GM21619 (cell line): ENCODE data around the gene HYDIN.
"Not testable (repeated sequence)": the region's sequence is repeated elsewhere in the genome, so short reads cannot be mapped to it uniquely, and the experiment has no call there.

ENCODE experiments used
- ATAC-seq: cut with Tn5 transposase; IDR thresholded peaks from one replicate; pipeline ENCODE4 v1.9.1; 2021; ENCODE audit not compliant: unreplicated experiment

Gene HYDIN

GRCh38 chr16:71143246-71143645 is 87.3 kb downstream of the HYDIN start:
- not testable (repeated sequence) for ATAC-seq

GRCh38 chr16:71110565-71110964 is 120.0 kb downstream of the HYDIN start:
- not testable (repeated sequence) for ATAC-seq

DNA sequence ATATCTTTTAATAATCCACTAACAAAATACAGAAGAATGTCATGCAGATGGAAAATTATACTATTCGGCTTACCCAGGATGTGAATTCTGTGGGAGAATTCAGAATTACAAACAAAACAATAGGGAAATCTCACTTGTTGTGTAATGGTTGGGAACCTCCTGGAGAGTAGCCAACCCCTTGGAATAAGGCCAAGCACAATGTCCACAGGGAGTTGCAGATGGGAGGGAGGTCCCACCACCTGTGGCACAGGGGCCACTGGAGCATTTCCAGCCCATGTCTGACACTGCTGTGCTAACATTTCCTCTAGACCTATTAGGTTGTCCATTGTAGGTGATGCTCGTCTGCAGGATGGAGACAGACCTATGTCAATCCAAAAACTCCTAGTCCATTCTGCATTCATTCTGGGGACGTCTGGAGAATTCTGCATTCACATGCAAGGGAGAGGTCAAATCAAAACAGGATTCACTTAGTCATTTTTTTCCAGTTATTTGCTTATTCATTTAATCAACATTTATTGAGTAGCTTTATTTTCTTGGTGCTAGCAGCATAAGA is 120.8 kb downstream of the HYDIN start:
- not testable (repeated sequence) for ATAC-seq

GRCh38 chr16:71105881-71106280 is 124.6 kb downstream of the HYDIN start:
- not testable (repeated sequence) for ATAC-seq

- not testable (repeated sequence) for ATAC-seq
Observed at GRCh38 chr16:71083573-71083972, 146.9 kb downstream of the HYDIN start.

DNA sequence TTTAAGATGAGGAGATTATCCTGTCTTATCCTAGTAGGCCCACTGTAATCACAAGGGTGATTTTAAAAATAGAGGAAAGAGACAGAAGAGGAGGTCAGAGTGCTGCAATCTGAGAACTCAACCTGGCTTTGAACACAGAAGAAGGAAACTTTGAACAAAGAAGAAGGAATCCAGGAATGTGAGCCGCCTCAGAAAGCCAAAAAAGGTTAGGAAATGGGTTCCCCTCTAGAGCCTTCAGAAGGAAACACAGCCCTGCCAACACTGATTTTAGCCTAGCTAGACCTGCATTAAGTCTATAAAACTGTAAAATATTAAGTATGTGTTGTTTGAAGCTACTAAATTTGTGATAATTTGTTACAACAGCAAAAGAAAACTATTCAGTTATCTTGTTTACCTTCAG is 149.7 kb downstream of the HYDIN start:
- ATAC-seq: not testable (repeated sequence)

DNA sequence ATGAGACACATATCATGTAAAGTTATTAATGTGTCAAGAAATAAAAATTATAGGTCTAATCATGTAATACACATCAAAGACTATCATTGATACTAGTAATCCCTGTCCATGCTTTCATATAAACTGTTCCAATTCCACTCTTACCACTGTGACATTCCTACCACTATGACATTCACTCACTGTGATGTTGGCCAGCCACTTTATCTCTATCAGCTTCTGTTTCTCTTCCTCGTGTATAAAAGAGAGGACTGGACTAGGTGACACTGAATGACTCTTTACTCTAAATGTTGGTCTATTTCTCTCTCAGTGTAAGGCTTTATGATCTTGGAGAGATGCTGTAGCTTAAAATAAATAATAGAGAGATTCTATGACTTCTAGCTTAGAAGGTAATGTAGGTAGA is 150.3 kb downstream of the HYDIN start:
- ATAC-seq: not testable (repeated sequence)

DNA sequence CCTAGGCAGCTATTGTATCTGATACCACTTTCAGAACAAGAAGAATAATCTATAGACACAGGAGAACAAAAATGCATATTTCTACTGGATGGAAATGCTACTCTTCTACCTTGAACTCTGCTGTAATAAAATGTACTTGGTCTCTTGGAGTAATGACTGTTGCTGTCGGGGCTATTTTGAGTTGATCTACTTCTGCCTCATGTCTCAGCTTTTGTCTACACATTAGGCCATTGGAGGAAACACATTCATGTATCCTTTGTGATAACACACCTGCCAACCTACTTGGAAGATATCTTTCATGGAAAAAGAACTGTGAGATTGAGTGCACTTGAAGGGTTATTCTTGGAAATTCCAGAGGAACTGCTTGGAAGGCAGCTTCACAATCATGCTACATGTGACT is 159.9 kb downstream of the HYDIN start:
- ATAC-seq: not testable (repeated sequence)

DNA sequence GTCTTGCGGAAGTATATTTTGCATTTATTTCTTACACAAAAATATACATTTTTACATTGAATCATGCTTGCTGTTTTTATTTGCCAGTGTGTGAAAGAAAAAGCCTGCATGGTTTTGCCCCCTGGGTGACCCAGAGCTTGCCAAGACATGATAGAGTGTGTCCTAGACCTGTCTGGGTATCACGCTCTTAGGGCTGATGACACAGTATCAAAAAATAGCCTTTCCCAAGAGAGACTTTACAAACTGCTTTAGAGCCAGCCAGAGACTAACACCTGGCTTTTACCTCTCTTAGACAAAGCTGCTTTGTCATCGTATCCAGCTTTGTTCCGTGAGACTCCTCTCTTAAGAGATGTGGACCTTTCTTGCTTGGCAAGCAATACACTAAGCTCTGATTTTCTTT is 160.7 kb downstream of the HYDIN start:
- not testable (repeated sequence) for ATAC-seq

- ATAC-seq: not testable (repeated sequence)
Observed at GRCh38 chr16:71053897-71054609, 176.5 kb downstream of the HYDIN start.

- not testable (repeated sequence) for ATAC-seq
Observed at GRCh38 chr16:71050307-71050706, 180.2 kb downstream of the HYDIN start.

- ATAC-seq: not testable (repeated sequence)
Observed at GRCh38 chr16:71039368-71040111, 191.0 kb downstream of the HYDIN start.

DNA sequence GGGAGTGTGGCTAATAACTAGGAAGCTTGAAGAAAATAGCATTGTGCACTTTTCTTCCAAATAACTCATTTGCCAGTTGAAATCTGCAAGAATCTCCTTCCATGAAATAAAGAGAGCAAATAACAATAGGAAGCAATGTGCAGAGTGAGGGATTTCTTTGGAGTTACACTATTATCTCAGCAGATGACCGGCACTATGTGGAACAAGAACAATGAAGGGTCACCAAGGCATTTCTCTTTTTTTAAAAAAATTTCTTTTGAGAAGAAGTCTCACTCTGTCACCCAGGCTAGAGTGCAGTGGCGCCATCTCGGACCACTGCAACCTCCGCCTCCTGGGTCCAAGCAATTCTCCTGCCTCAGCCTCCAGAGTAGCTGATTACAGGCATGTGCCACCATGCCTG is 192.1 kb downstream of the HYDIN start:
- not testable (repeated sequence) for ATAC-seq

GRCh38 chr16:71037987-71038386 is 192.5 kb downstream of the HYDIN start:
- ATAC-seq: not testable (repeated sequence)

GRCh38 chr16:71028032-71028727 is 202.3 kb downstream of the HYDIN start:
- not testable (repeated sequence) for ATAC-seq

GRCh38 chr16:71027511-71027910 is 203.0 kb downstream of the HYDIN start:
- ATAC-seq: not testable (repeated sequence)

DNA sequence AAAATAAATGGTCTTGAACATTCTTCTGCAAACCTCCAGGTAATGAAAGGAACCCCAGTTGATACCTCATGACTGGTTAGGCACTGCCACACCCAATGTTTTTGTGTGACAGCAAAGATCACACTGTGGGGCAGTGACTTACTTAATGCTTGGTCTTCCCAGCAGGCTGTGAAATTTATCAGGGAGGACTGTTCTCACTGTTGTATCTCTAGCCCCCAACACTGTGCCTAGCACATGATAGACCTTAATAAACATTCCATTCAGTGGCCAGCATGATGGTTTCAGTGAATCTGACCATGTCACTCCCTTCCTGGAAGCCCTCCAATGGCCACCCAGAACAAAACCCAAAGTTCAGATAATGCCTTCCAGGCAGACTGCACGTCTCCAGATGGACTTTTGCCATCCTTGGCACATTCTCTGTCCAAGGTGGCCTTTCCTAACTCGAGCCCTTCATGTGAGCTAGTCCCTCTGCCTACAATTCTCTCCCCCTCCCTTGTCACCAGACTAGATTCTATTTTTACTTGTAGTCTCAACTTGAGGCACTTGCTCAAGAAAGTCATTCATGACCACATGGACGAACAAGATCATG is 206.6 kb downstream of the HYDIN start:
- ATAC-seq: not testable (repeated sequence)

- not testable (repeated sequence) for ATAC-seq
Observed at GRCh38 chr16:71021961-71022537, 208.5 kb downstream of the HYDIN start.

GRCh38 chr16:71019067-71019682 is 211.3 kb downstream of the HYDIN start:
- not testable (repeated sequence) for ATAC-seq

DNA sequence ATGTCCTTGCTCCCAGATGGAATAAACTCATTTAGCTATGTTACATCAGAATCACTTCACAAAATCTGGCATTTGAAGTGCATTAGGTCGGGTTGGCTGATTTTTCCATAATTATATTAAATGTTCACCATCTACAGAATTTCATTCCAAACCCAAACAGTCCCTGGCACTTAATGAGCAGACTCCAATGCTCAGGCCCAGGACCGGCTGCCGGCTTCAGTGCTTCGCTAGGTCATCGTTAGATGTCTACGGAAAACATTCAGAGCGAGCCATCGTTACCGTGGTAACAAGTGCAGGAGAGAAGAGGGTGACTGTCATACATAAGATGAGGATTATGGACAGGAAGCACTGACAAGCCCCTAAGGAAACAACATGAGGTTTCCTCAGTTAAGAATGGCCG is 215.1 kb downstream of the HYDIN start:
- ATAC-seq: not testable (repeated sequence)
